ENCODE results near the gene PCDHGB5. TPM values are rescaled to one million over a fixed set of nuclear protein-coding genes. Genes with fewer than 3 reads are reported as not detected.
"Not testable (repeated sequence)": the region's sequence is repeated elsewhere in the genome, so short reads cannot be mapped to it uniquely, and the experiment has no call there.

Gene PCDHGB5
- total RNA-seq, 1 donor from 2014 or later, result 0.47 TPM

- H3K4me3 Mint-ChIP-seq, result peak within 1 kb of the TSS; percentile 78
- DNase-seq, result peak; percentile 72
- intact Hi-C loops (cut with micrococcal nuclease), result no loop called here
- peaks cover 22% of the 10 kb centered on the region for H3K27me3 Mint-ChIP-seq
- H3K27ac Mint-ChIP-seq, result peak within 1 kb of the TSS; percentile 69
- peaks cover 4% of the 10 kb centered on the region for H3K36me3 Mint-ChIP-seq (ENCODE audit: low read depth)
- H3K4me1 Mint-ChIP-seq, result peaks cover 3% of the 10 kb centered on the region
- peaks cover 9% of the 10 kb centered on the region for H3K9me3 Mint-ChIP-seq
These were observed 32.8 kb downstream of the PCDHGB5 start, which contains the start of gene PCDHGA12 for GRCh38 chr5:141430332-141431113. Gene PCDHGA12, plus strand, starts transcription at chr5:141430507. Its CDS starts 253 bp downstream, at chr5:141430760.

- peak; percentile 62 for DNase-seq
- intact Hi-C loops (cut with micrococcal nuclease), result no loop called here
- Mint-ChIP-seq H3K4me3 (peak overlapping the region; percentile 78), H3K27ac (no peak overlapping the region), H3K27me3 (peaks cover 24% of the 10 kb centered on the region), H3K9me3 (peaks cover 9% of the 10 kb centered on the region), H3K4me1 (peaks cover 3% of the 10 kb centered on the region), H3K36me3 (ENCODE audit: low read depth) (peaks cover 4% of the 10 kb centered on the region)
These were observed 33.5 kb downstream of the PCDHGB5 start for GRCh38 chr5:141431286-141431685.

- H3K9me3 Mint-ChIP-seq; DNase-seq; H3K27ac Mint-ChIP-seq; intact Hi-C loops (cut with micrococcal nuclease); H3K4me1 Mint-ChIP-seq; H3K36me3 Mint-ChIP-seq (ENCODE audit: low read depth): not testable (repeated sequence)
- Mint-ChIP-seq H3K27me3 (peaks cover 26% of the 10 kb centered on the region), H3K4me3 (peak overlapping the region; percentile 51)
These were observed 34.6 kb downstream of the PCDHGB5 start for GRCh38 chr5:141432308-141432707.

- intact Hi-C loops (cut with micrococcal nuclease); H3K4me1 Mint-ChIP-seq; H3K9me3 Mint-ChIP-seq; DNase-seq; H3K4me3 Mint-ChIP-seq; H3K27ac Mint-ChIP-seq; H3K36me3 Mint-ChIP-seq (ENCODE audit: low read depth): not testable (repeated sequence)
- peaks cover 27% of the 10 kb centered on the region for H3K27me3 Mint-ChIP-seq
These were observed 35.0 kb downstream of the PCDHGB5 start for GRCh38 chr5:141432726-141433125.

GRCh38 chr5:141434006-141434405, 36.3 kb downstream of the PCDHGB5 start:
- peaks cover 9% of the 10 kb centered on the region for H3K9me3 Mint-ChIP-seq
- intact Hi-C loops (cut with micrococcal nuclease), result no loop called here
- H3K4me1 Mint-ChIP-seq, result peaks cover 3% of the 10 kb centered on the region
- H3K27me3 Mint-ChIP-seq, result peaks cover 27% of the 10 kb centered on the region
- H3K36me3 Mint-ChIP-seq (ENCODE audit: low read depth), result peaks cover 4% of the 10 kb centered on the region
- no peak for DNase-seq
- H3K4me3 Mint-ChIP-seq, result no peak overlapping the region
- no peak overlapping the region for H3K27ac Mint-ChIP-seq

- H3K27me3 Mint-ChIP-seq, result peaks cover 9% of the 10 kb centered on the region
- H3K36me3 Mint-ChIP-seq (ENCODE audit: low read depth), result no peaks in the 10 kb centered on the region
- H3K27ac Mint-ChIP-seq, result no peak overlapping the region
- H3K4me1 Mint-ChIP-seq, result no peaks in the 10 kb centered on the region
- intact Hi-C loops (cut with micrococcal nuclease), result no loop called here
- DNase-seq, result no peak
- no peak overlapping the region for H3K4me3 Mint-ChIP-seq
- H3K9me3 Mint-ChIP-seq, result peaks cover 2% of the 10 kb centered on the region
These were observed 39.5 kb downstream of the PCDHGB5 start for GRCh38 chr5:141437221-141437620.

- no peak overlapping the region for H3K4me3 Mint-ChIP-seq
- no peak for DNase-seq
- H3K27me3 Mint-ChIP-seq, result peaks cover 5% of the 10 kb centered on the region
- H3K4me1 Mint-ChIP-seq, result no peaks in the 10 kb centered on the region
- intact Hi-C loops (cut with micrococcal nuclease), result no loop called here
- H3K27ac Mint-ChIP-seq, result no peak overlapping the region
- H3K9me3 Mint-ChIP-seq, result peaks cover 4% of the 10 kb centered on the region
- H3K36me3 Mint-ChIP-seq (ENCODE audit: low read depth), result no peaks in the 10 kb centered on the region
These were observed 41.8 kb downstream of the PCDHGB5 start for GRCh38 chr5:141439411-141440141.

GRCh38 chr5:141440341-141440740, 42.6 kb downstream of the PCDHGB5 start:
- H3K4me3 Mint-ChIP-seq, result no peak overlapping the region
- no peak for DNase-seq
- peaks cover 6% of the 10 kb centered on the region for H3K9me3 Mint-ChIP-seq
- no peaks in the 10 kb centered on the region for H3K36me3 Mint-ChIP-seq (ENCODE audit: low read depth)
- no peak overlapping the region for H3K27ac Mint-ChIP-seq
- H3K27me3 Mint-ChIP-seq, result peaks cover 8% of the 10 kb centered on the region
- intact Hi-C loops (cut with micrococcal nuclease), result no loop called here
- no peaks in the 10 kb centered on the region for H3K4me1 Mint-ChIP-seq

- H3K9me3 Mint-ChIP-seq, result peaks cover 6% of the 10 kb centered on the region
- H3K36me3 Mint-ChIP-seq (ENCODE audit: low read depth), result no peaks in the 10 kb centered on the region
- H3K4me1 Mint-ChIP-seq, result no peaks in the 10 kb centered on the region
- H3K4me3 Mint-ChIP-seq, result no peak overlapping the region
- no peak for DNase-seq
- peaks cover 9% of the 10 kb centered on the region for H3K27me3 Mint-ChIP-seq
- intact Hi-C loops (cut with micrococcal nuclease), result no loop called here
- no peak overlapping the region for H3K27ac Mint-ChIP-seq
These were observed 43.9 kb downstream of the PCDHGB5 start for GRCh38 chr5:141441571-141442170.

Other genes with a start within 250 kb of the PCDHGB5 start
- not detected in 2 replicates for gene PCDHB6, start 247.9 kb upstream of the PCDHGB5 start, total RNA-seq
- not detected in 2 replicates for gene PCDHB7, start 225.3 kb upstream of the PCDHGB5 start, total RNA-seq
- gene PCDHB8, start 220.2 kb upstream of the PCDHGB5 start, total RNA-seq, result not detected in 2 replicates
- not detected in 2 replicates for gene PCDHB16, start 215.6 kb upstream of the PCDHGB5 start, total RNA-seq
- gene PCDHB9, start 210.8 kb upstream of the PCDHGB5 start, total RNA-seq, result not detected in 2 replicates
- not detected in 2 replicates for gene PCDHB10, start 205.6 kb upstream of the PCDHGB5 start, total RNA-seq
- gene PCDHB11, start 198.3 kb upstream of the PCDHGB5 start, total RNA-seq, result not detected in 2 replicates
- gene PCDHB12, start 189.2 kb upstream of the PCDHGB5 start, total RNA-seq, result not detected in 2 replicates
- gene PCDHB13, start 184.0 kb upstream of the PCDHGB5 start, total RNA-seq, result 0.05 TPM in 1 of 2 replicates, not detected in the other
- gene PCDHB14, start 174.6 kb upstream of the PCDHGB5 start, total RNA-seq, result not detected in 2 replicates
- gene PCDHB15, start 152.6 kb upstream of the PCDHGB5 start, total RNA-seq, result not detected in 2 replicates
- 0.14 and 0.23 TPM in 2 replicates for gene SLC25A2, start 93.9 kb upstream of the PCDHGB5 start, total RNA-seq
- 71.5 and 75.0 TPM in 2 replicates for gene TAF7, start 77.2 kb upstream of the PCDHGB5 start, total RNA-seq
- gene PCDHGA1, start 67.4 kb upstream of the PCDHGB5 start, total RNA-seq, result 0.07 and 0.09 TPM in 2 replicates
- 0.07 and 0.12 TPM in 2 replicates for gene PCDHGA2, start 59.2 kb upstream of the PCDHGB5 start, total RNA-seq
- 0.14 and 0.19 TPM in 2 replicates for gene PCDHGA3, start 54.1 kb upstream of the PCDHGB5 start, total RNA-seq
- 0.14 and 0.19 TPM in 2 replicates for gene PCDHGB1, start 47.8 kb upstream of the PCDHGB5 start, total RNA-seq
- gene PCDHGA4, start 42.9 kb upstream of the PCDHGB5 start, total RNA-seq, result 0.33 and 0.37 TPM in 2 replicates
- gene PCDHGB2, start 38.0 kb upstream of the PCDHGB5 start, total RNA-seq, result 0.63 and 0.97 TPM in 2 replicates
- gene PCDHGA5, start 33.8 kb upstream of the PCDHGB5 start, total RNA-seq, result 0.19 and 0.51 TPM in 2 replicates
- 0.40 and 0.49 TPM in 2 replicates for gene PCDHGB3, start 27.7 kb upstream of the PCDHGB5 start, total RNA-seq
- gene PCDHGA6, start 24.1 kb upstream of the PCDHGB5 start, total RNA-seq, result 0.31 and 0.54 TPM in 2 replicates
- gene PCDHGA7, start 15.2 kb upstream of the PCDHGB5 start, total RNA-seq, result 0.05 and 0.23 TPM in 2 replicates
- 0.21 TPM in 2 replicates for gene PCDHGB4, start 10.2 kb upstream of the PCDHGB5 start, total RNA-seq
- 0.02 and 0.09 TPM in 2 replicates for gene PCDHGA8, start 5.3 kb upstream of the PCDHGB5 start, total RNA-seq
- 0.33 and 0.44 TPM in 2 replicates for gene PCDHGA9, start 4.8 kb downstream of the PCDHGB5 start, total RNA-seq
- 0.09 and 0.14 TPM in 2 replicates for gene PCDHGB6, start 10.1 kb downstream of the PCDHGB5 start, total RNA-seq
- gene PCDHGA10, start 15.0 kb downstream of the PCDHGB5 start, total RNA-seq, result 0.07 and 0.21 TPM in 2 replicates
- gene PCDHGB7, start 19.7 kb downstream of the PCDHGB5 start, total RNA-seq, result 0.12 and 0.17 TPM in 2 replicates
- gene PCDHGA11, start 23.1 kb downstream of the PCDHGB5 start, total RNA-seq, result 0.23 and 0.31 TPM in 2 replicates
- 0.12 and 0.16 TPM in 2 replicates for gene PCDHGA12, start 32.6 kb downstream of the PCDHGB5 start, total RNA-seq
- gene PCDHGC3, start 78.0 kb downstream of the PCDHGB5 start, total RNA-seq, result 0.24 and 0.58 TPM in 2 replicates
- gene PCDHGC4, start 87.1 kb downstream of the PCDHGB5 start, total RNA-seq, result not detected in 2 replicates
- not detected in 2 replicates for gene PCDHGC5, start 91.1 kb downstream of the PCDHGB5 start, total RNA-seq
- 225 and 232 TPM in 2 replicates for gene DIAPH1, start 221.1 kb downstream of the PCDHGB5 start, total RNA-seq
- 88.1 and 92.3 TPM in 2 replicates for gene HDAC3, start 238.9 kb downstream of the PCDHGB5 start, total RNA-seq
- gene RELL2, start 239.1 kb downstream of the PCDHGB5 start, total RNA-seq, result 24.1 TPM in 2 replicates